K562 (cell line): ENCODE results near the gene MED15. TPM values are rescaled to one million over a fixed set of nuclear protein-coding genes. Genes with fewer than 3 reads are reported as not detected.
A peak's percentile ranks its signal among the peaks of the same experiment; 100 is the strongest.

Experiments
- NR2C2 ChIP-seq, 2 experiments: fragments of 200-800 bp in 1 of 2; sonication (Bioruptor generic) in 1 of 2; sonication (generic) in 1 of 2; formaldehyde crosslinking in 1 of 2; IDR thresholded peaks; 2 replicates each; pipeline versions ENCODE4 v1.6.1 to v1.8.0; 2016 to 2022; ENCODE audit warnings: mild to moderate bottlenecking in 1 of 2, missing compliant biosample characterization in 1 of 2, missing genetic modification characterization in 1 of 2, missing genetic modification reagents in 1 of 2
- PML ChIP-seq: IDR thresholded peaks from 2 replicates; pipeline ENCODE4 v1.6.1; 2012; ENCODE audit warnings: low read length, inconsistent platforms
- RREB1 ChIP-seq: fragments of 250-450 bp; sonication (Bioruptor Pico); IDR thresholded peaks from 2 replicates; pipeline ENCODE4 v1.4.0; 2020
- SNAPC5 ChIP-seq: fragments of 250-450 bp; sonication (Bioruptor Pico); IDR thresholded peaks from 2 replicates; pipeline ENCODE4 v1.8.0; 2021; ENCODE audit warnings: moderate library complexity, mild to moderate bottlenecking, inconsistent platforms
- polyA plus RNA-seq, 8 experiments: library from polyadenylated mRNA; depleted of rRNA in 4 of 8; stranded (reverse) in 5 of 8; unstranded in 3 of 8; fragments of >200 nt; fragmentation: Nextera tagmentation in 2 of 8; fragmentation: Illumina TruSeq in 1 of 8; extraction: Ambion mirVana in 2 of 8; extraction: Trizol in 1 of 8; gene quantifications; 2 replicates each; pipeline versions ENCODE4 v1.2.1 to v1.2.3, GENCODE V29; 2011 to 2014; ENCODE audit warnings: inconsistent platforms in 1 of 8, missing spikeins in 1 of 8
- total RNA-seq, 7 experiments: library from RNA; depleted of rRNA in 6 of 7; stranded (reverse); fragments of >200 nt in 6 of 7; fragmentation: Illumina TruSeq in 2 of 7; extraction: Trizol in 2 of 7; gene quantifications; 2 replicates each; pipeline versions ENCODE4 v1.2.1 to v1.2.3, GENCODE V29; 2011 to 2021; ENCODE audit warnings: low replicate concordance in 1 of 7

The MED15 gene
- total and polyA plus RNA-seq, 9 of the 15 experiments (the other 6 are each of a cell fraction or from before 2014, with no cell fraction given), result 4.0 to 271 (median 60.1) TPM

DNA sequence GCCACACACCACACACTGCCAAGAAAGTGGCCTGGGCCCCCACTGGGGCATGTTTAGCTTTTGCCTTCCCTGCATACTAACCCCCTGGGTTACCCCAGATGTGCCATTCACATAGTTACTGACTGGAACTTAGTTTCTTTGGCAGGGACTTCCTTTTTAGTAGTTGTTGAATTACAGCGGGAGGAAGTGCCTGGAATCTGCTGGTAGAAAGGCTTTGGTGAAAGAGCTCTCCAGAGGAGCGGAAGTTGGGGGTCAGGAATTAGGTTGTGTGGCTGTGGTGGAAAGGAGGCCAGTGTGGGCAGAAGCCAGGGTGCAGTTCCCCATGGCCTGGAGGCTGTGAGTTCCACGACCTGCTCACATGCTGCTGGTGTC lies 69.0 kb downstream of the MED15 start (continued):
- TF ChIP-seq RREB1 (CRISPR knock-in tag) (no peak), NR2C2 (CRISPR knock-in tag; IDR thresholded peaks at IDR 0.05) (0 out of 2 replicates have a peak, but pooled peaks have one; percentile 47), NR2C2 (tag; IDR thresholded peaks at IDR 0.05) (no peak), PML (no peak), SNAPC5 (no peak)
- TF ChIP-seq, all 486 proteins: peak for 15
